RWPE1 (cell line): ENCODE measurements around the gene HMGCLL1.

Experiments
- CTCF ChIA-PET: fragments of 350-600 bp; sonication (Branson Sonifier 250); formaldehyde crosslinking; extraction: SDS; loops from one replicate; lab custom pipeline; 2021; lab: Yijun Ruan, JAX
- POLR2A ChIA-PET: fragments of 400-600 bp; formaldehyde crosslinking; extraction: SDS; loops from one replicate; lab custom pipeline; 2020; ENCODE audit warnings: antibody characterized with exemption; ENCODE audit not compliant: low non-redundant PET; lab: Yijun Ruan, JAX
- DNase-seq: peaks from one replicate; pipeline ENCODE4 v3.0.0; 2012; ENCODE audit warnings: low spot score
- H3K27ac ChIP-seq: fragments of 450-650 bp; 2 replicates; pipeline ENCODE4 v1.5.1; 2017
- TF ChIP-seq, protein P1 (sequence below): fragments of 450-650 bp; conservative IDR thresholded peaks from 2 replicates; pipeline ENCODE4 v1.5.1; 2017; ENCODE audit warnings: low read depth, mild to moderate bottlenecking

The HMGCLL1 gene

DNA sequence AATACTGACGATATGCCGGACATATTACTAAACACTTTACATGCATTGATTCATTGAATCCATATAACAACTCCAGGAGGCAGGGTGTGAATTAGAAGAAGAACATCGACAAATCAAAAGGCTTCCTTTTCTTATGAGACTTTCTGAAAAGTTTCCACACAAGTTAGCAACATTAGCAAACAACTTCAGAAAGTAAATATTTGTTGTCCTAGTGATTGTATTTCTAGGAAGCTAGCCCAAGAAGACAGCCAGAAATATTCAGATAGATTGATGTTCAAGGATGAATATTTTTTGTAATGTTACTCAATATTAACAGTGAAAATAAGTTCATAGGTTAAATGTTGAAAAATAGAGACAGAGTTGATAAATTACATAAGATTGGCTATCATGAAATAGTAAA lies 131.1 kb downstream of the HMGCLL1 start:
- DNase-seq, result no peak
- no peak overlapping the region for H3K27ac ChIP-seq
- CTCF ChIA-PET, result no interaction called here

GRCh38 chr6:55445648-55446204 lies 133.3 kb downstream of the HMGCLL1 start:
- ChIA-PET POLR2A (no interaction called here), CTCF (interaction anchor here (0.6 to 1.7 kb wide), 3 partner anchors 9 to 507 kb away, joined by 3 to 10 read pairs (median 3); no protein-coding TSS in a partner anchor)
- DNase-seq, result peak; percentile 16
- H3K27ac ChIP-seq, result no peak overlapping the region
- TF ChIP-seq, protein P1, sequence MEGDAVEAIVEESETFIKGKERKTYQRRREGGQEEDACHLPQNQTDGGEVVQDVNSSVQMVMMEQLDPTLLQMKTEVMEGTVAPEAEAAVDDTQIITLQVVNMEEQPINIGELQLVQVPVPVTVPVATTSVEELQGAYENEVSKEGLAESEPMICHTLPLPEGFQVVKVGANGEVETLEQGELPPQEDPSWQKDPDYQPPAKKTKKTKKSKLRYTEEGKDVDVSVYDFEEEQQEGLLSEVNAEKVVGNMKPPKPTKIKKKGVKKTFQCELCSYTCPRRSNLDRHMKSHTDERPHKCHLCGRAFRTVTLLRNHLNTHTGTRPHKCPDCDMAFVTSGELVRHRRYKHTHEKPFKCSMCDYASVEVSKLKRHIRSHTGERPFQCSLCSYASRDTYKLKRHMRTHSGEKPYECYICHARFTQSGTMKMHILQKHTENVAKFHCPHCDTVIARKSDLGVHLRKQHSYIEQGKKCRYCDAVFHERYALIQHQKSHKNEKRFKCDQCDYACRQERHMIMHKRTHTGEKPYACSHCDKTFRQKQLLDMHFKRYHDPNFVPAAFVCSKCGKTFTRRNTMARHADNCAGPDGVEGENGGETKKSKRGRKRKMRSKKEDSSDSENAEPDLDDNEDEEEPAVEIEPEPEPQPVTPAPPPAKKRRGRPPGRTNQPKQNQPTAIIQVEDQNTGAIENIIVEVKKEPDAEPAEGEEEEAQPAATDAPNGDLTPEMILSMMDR, result peak; percentile 63

More for the DNA sequence above, 131.1 kb downstream of the HMGCLL1 start:
- TF ChIP-seq, protein P1, result no peak
- POLR2A ChIA-PET, result no interaction called here

DNA sequence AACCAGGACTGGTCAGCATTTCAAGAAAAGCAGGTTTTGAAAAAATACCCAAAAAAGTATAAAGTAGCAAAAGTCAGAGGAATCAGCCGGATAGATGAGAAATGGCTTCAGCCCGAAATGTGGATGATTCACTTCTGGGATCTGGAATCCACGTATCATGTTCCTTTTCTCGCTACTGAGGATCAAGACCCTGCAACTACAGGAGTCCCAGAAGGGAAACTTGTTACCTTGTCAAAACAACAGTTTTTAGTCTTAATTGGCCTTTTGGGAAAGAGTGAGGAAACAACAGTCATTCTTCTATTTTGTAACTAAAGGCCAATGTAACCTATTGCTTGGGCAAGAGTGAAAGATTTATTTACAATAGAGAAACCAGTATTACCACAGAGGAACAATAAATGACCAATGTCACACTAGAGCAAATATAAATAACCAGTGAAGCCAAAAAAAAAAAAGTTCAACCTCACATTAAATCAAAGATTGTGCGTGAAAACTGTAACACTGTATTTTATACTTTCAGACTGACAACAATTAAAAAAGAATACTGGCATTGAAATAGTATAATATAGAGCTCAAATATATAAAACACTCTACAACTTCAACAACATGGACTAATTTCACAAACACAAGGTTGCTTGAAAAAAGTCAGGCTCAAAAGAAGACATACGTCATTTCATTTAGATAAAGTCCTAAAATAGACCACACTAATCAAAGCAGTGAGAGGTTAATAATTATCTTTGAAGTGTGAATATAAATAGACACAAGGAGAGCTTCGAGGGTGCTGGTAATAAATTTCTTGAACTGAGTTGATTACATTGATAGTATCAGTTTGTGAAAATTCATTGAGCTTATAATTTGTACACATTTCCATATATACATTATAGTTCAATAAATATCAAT lies 135.5 kb downstream of the HMGCLL1 start:
- CTCF ChIA-PET, result interaction anchor here (0.5 to 0.7 kb wide), 2 partner anchors 114 to 630 kb away, joined by 5 to 8 read pairs; no protein-coding TSS in a partner anchor
- no peak overlapping the region for H3K27ac ChIP-seq
- TF ChIP-seq, protein P1, result no peak
- POLR2A ChIA-PET, result no interaction called here
- no peak for DNase-seq

DNA sequence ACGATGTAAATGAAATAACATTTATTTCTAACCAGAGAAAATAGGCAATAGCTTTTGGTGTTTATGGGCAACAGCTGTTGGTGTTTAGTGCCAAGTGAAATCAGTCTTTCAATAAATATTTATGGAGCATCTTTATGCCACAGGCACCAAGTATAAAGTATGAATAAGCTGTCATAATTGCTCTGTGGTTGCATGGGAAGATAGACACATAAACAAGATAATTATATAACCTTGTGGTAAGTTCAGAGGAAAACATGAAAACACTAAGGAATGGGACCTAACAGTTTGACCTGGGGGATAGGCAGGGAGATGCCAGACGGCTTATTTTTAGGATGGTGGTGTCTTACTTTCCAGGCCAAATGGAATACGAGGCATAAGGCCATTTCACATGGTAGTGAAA lies 140.8 kb downstream of the HMGCLL1 start:
- TF ChIP-seq, protein P1, result no peak
- POLR2A ChIA-PET, result no interaction called here
- DNase-seq, result no peak
- no peak overlapping the region for H3K27ac ChIP-seq
- CTCF ChIA-PET, result no interaction called here

DNA sequence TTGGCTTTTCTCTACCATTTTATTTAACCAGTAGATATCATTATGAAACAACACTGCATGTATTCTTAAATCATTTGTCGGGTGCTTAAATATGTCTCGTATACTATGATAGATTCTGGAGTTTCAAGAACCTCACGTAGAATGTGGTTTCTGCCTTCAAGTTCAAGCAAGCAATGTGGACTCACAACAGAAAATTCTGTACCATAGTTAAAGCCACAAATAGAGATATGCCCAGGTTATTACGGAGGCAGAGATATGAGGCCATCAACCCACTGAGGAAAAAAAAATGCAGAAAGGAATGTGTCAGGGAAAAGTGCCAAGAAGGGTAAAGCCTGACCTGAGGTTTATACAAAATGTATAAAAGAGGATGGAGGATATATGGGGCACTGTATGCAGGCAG lies 141.9 kb downstream of the HMGCLL1 start:
- ChIA-PET POLR2A (no interaction called here), CTCF (no interaction called here)
- DNase-seq, result no peak
- TF ChIP-seq, protein P1, result no peak
- no peak overlapping the region for H3K27ac ChIP-seq

GRCh38 chr6:55433446-55434130 lies 145.4 kb downstream of the HMGCLL1 start:
- DNase-seq, result peak; percentile 3

More at GRCh38 chr6:55433446-55434130, 145.4 kb downstream of the HMGCLL1 start:
- ChIA-PET POLR2A (no interaction called here), CTCF (no interaction called here)
- TF ChIP-seq, protein P1, result no peak
- no peak overlapping the region for H3K27ac ChIP-seq
